Fibroblast of mammary gland (primary cell): ENCODE data around the gene SFSWAP.

ENCODE experiments used
- DNase-seq: peaks from one replicate; pipeline ENCODE4 v3.0.0-alpha.2; 2010; ENCODE audit warnings: low read depth
- H3K4me3 ChIP-seq: 2 replicates; pipeline ENCODE4 v1.5.1; 2011; ENCODE audit warnings: low read depth, mild to moderate bottlenecking, low read length, moderate library complexity; ENCODE audit not compliant: control insufficient read depth
- CTCF ChIP-seq: conservative IDR thresholded peaks from 2 replicates; pipeline ENCODE4 v1.5.1; 2011; ENCODE audit warnings: low read depth, low read length, inconsistent platforms; ENCODE audit not compliant: control insufficient read depth, insufficient read depth

The SFSWAP gene

GRCh38 chr12:131713349-131713748, 2.5 kb downstream of the SFSWAP start:
- TF ChIP-seq CTCF, result no peak
- H3K4me3 ChIP-seq, result no peak overlapping the region
- no peak for DNase-seq

- TF ChIP-seq CTCF, result no peak
- DNase-seq, result no peak
- no peak overlapping the region for H3K4me3 ChIP-seq
Observed at GRCh38 chr12:131714759-131715158, 3.9 kb downstream of the SFSWAP start.

GRCh38 chr12:131716282-131716681, 5.4 kb downstream of the SFSWAP start:
- no peak overlapping the region for H3K4me3 ChIP-seq
- TF ChIP-seq CTCF, result no peak
- DNase-seq, result no peak

- no peak for DNase-seq
- no peak overlapping the region for H3K4me3 ChIP-seq
- TF ChIP-seq CTCF, result no peak
Observed at GRCh38 chr12:131720241-131720640, 9.4 kb downstream of the SFSWAP start.

GRCh38 chr12:131720921-131721320, 10.0 kb downstream of the SFSWAP start:
- no peak for TF ChIP-seq CTCF
- no peak overlapping the region for H3K4me3 ChIP-seq
- peak; percentile 61 for DNase-seq

- no peak overlapping the region for H3K4me3 ChIP-seq
- no peak for TF ChIP-seq CTCF
- DNase-seq, result no peak
Observed at GRCh38 chr12:131721548-131721947, 10.7 kb downstream of the SFSWAP start.

GRCh38 chr12:131723532-131723931, 12.6 kb downstream of the SFSWAP start:
- no peak for TF ChIP-seq CTCF
- no peak overlapping the region for H3K4me3 ChIP-seq

More at GRCh38 chr12:131723532-131723931, 12.6 kb downstream of the SFSWAP start:
- no peak for DNase-seq
